Psoas muscle (tissue), 8 donors: ENCODE measurements around the gene MECR. TPM values are rescaled to one million over a fixed set of nuclear protein-coding genes. Genes with fewer than 3 reads are reported as not detected.
A peak's percentile ranks its signal among the peaks of the same experiment; 100 is the strongest.

Experiments
- ATAC-seq, 4 donors: fragments of 200-7000 bp; cut with Tn5 transposase; one replicate each; pipeline ENCODE4 v1.9.1; 2020; ENCODE audit warnings: moderate library complexity in 3 of 4, mild to moderate bottlenecking in 2 of 4
- DNase-seq, 2 donors: peaks; one replicate each; pipeline ENCODE4 v3.0.0-alpha.2; 2020
- H3K27ac ChIP-seq: fragments of 200-600 bp; one replicate; pipeline ENCODE4 v1.8.0; 2022
- H3K27me3 ChIP-seq, 3 donors: fragments of 200-600 bp in 1 of 3; one replicate each; pipeline versions ENCODE4 v1.6.1 to v1.8.0; 2013 to 2022; ENCODE audit warnings: low read length in 2 of 3, mild to moderate bottlenecking in 2 of 3, moderate library complexity in 1 of 3; ENCODE audit not compliant: insufficient read depth in 3 of 3
- H3K36me3 ChIP-seq, 2 donors: fragments of 200-600 bp in 1 of 2; one replicate each; pipeline versions ENCODE4 v1.6.1 to v1.8.0; 2013 to 2022; ENCODE audit warnings: low read depth in 1 of 2, mild to moderate bottlenecking in 1 of 2, moderate library complexity in 1 of 2; ENCODE audit not compliant: insufficient read depth in 1 of 2
- H3K4me1 ChIP-seq: fragments of 200-600 bp; one replicate; pipeline ENCODE4 v1.8.0; 2022
- H3K4me3 ChIP-seq: fragments of 200-600 bp; one replicate; pipeline ENCODE4 v1.8.0; 2022; ENCODE audit warnings: mild to moderate bottlenecking
- H3K9me3 ChIP-seq: fragments of 200-600 bp; one replicate; pipeline ENCODE4 v1.8.0; 2022
- WGBS, 3 donors: extraction: QIAGEN DNeasy Blood & Tissue Kit; methylation state at CpG; one replicate each; pipeline versions ENCODE4 v1.1.6 to v1.1.7; 2013; 5-methylcytosine and 5-hydroxymethylcytosine counted together
- intact Hi-C, 2 donors: fragments of 100-400 bp; cut with DNase I; formaldehyde crosslinking; loops; one replicate each; pipeline versions ENCODE4 v1.11.0 to v1.14.2; 2022
- polyA plus RNA-seq, 3 donors: library from polyadenylated mRNA; stranded (reverse); fragments of 200-250 nt; gene quantifications; one replicate each; pipeline ENCODE4 v1.2.3, GENCODE V29; 2013
- total RNA-seq, 4 donors: library from RNA; stranded (reverse); fragmentation: NEBNext Ultra II Directional in 2 of 4; extraction: Animal tissue kit (Norgen Biotek cat#: 25700) in 2 of 4; gene quantifications; one replicate each; pipeline versions ENCODE4 v1.2.1 to v1.2.4, GENCODE V29; 2021 to 2023
- TF ChIP-seq, protein P1 (sequence below): fragments of 200-600 bp; IDR thresholded peaks from one replicate; pipeline ENCODE4 v1.8.0; 2022; ENCODE audit warnings: antibody characterized with exemption
- donor health status: healthy with polysubstance abuse.
- donor health status: DM: no; HTN: no; CAD: no; lungs with moderate emphysema.
- donor health status: Bipolar disorder and iron deficiency.
- donor health status: healthy.
- donor health status: DM: yes; HTN: yes; CAD: no.
- donor health status: DM: no; HTN: no; CAD: no.
- donor health status: DM: no; HTN: no; CAD: no.
- donor health status: DM: yes; HTN: yes; CAD: no.

The MECR gene
- total and polyA plus RNA-seq, 7 donors = 22.7 to 42.6 (median 36.8) TPM

DNA sequence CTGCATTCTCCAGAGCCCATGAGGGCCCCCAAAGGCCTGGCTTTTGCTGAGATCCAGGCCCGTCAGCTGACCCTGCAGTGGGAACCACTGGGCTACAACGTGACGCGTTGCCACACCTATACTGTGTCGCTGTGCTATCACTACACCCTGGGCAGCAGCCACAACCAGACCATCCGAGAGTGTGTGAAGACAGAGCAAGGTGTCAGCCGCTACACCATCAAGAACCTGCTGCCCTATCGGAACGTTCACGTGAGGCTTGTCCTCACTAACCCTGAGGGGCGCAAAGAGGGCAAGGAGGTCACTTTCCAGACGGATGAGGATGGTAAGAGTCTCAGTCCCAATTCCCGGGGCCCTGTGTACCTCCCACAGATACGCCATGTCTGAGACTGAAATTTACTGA lies 44.7 kb upstream of the MECR start:
- Histone ChIP-seq H3K27ac (no peak overlapping the region), H3K4me1 (no peaks in the 10 kb centered on the region), H3K9me3 (no peaks in the 10 kb centered on the region), H3K36me3 (peaks cover 0 to 44% of the 10 kb centered on the region in 2 donors), H3K4me3 (no peak overlapping the region), H3K27me3 (no peaks in the 10 kb centered on the region)
- intact Hi-C loops = no loop called here
- no peak for DNase-seq
- TF ChIP-seq, protein P1, sequence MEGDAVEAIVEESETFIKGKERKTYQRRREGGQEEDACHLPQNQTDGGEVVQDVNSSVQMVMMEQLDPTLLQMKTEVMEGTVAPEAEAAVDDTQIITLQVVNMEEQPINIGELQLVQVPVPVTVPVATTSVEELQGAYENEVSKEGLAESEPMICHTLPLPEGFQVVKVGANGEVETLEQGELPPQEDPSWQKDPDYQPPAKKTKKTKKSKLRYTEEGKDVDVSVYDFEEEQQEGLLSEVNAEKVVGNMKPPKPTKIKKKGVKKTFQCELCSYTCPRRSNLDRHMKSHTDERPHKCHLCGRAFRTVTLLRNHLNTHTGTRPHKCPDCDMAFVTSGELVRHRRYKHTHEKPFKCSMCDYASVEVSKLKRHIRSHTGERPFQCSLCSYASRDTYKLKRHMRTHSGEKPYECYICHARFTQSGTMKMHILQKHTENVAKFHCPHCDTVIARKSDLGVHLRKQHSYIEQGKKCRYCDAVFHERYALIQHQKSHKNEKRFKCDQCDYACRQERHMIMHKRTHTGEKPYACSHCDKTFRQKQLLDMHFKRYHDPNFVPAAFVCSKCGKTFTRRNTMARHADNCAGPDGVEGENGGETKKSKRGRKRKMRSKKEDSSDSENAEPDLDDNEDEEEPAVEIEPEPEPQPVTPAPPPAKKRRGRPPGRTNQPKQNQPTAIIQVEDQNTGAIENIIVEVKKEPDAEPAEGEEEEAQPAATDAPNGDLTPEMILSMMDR = no peak
- WGBS, 3 donors = 87 to 93% (median 90%) methylated on average over 14 of the region's 14 CpGs
- ATAC-seq = no peak

DNA sequence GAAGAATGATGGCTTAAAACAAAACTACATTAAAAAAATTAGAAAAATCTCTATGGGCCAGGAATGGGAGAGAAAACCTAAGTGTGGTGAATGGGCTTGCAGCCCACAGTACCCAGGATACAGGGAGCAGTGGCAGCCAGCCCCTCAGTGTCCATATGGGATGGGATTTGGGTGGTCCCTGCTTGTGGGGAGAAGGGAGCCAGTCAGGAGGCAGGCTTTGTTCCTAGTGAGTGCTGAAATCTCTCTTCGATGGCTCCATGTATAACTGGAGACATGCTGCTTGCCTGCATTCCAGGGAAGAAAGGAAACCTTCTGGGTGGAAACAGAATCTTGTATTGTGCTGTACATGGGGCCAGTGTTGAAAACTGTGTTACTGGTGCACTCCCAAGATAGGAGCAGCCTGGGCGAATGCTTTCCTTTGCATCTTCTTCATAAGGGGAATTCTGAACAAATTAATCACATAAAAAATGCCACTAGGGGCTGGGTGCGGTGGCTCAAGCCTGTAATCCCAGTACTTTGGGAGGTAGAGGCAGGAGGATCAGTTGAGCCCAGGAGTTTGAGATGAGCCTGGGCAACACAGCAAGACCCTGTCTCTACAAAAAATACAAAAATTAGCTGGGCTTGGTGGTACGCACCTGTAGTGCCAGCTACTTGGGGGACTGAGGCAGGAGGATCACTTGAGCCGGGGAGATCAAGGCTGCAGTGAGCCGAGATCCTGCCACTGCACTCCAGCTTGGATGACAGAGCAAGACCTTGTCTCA lies 41.6 kb upstream of the MECR start:
- intact Hi-C loops = no loop called here
- H3K27me3 ChIP-seq = no peaks in the 10 kb centered on the region
- WGBS, 3 donors = 76 to 83% (median 83%) methylated on average over 6 of the region's 6 CpGs
- TF ChIP-seq, protein P1 = no peak
- no peaks in the 10 kb centered on the region for H3K9me3 ChIP-seq
- H3K36me3 ChIP-seq = peaks cover 0 to 24% of the 10 kb centered on the region in 2 donors
- H3K4me1 ChIP-seq = no peaks in the 10 kb centered on the region
- ATAC-seq = no peak
- no peak overlapping the region for H3K4me3 ChIP-seq
- no peak for DNase-seq
- H3K27ac ChIP-seq = no peak overlapping the region

DNA sequence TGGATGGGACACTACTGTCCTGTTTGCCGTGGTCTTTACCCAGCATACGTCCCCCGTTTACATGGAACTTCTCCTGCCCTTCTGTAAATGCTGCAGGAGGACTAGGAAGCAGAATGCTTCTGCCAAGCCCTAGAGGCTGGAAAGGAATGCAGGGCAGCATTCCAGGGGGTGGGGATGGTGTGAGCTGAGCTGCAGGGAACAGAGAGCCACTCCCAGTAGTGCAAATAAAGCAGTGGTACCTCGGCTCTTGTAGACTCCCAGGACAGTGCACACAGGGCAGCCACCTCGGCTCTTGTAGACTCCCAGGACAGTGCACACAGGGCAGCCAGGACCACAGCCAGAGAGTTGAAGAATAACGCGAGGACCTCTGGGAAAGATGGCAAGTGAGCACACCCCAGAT lies 41.0 kb upstream of the MECR start:
- WGBS, 3 donors = 14 to 19% (median 17%) methylated on average over 7 of the region's 7 CpGs
- H3K27ac ChIP-seq = no peak overlapping the region
- TF ChIP-seq, protein P1 = no peak
- no peak overlapping the region for H3K4me3 ChIP-seq
- no peaks in the 10 kb centered on the region for H3K9me3 ChIP-seq
- H3K36me3 ChIP-seq = peaks cover 0 to 19% of the 10 kb centered on the region in 2 donors
- peak in 1 of 2 donors; percentile 53 for DNase-seq
- H3K27me3 ChIP-seq = no peaks in the 10 kb centered on the region
- intact Hi-C loops = no loop called here
- H3K4me1 ChIP-seq = no peaks in the 10 kb centered on the region
- peak in 3 of 4 donors; percentile 57 to 72 (median 64) for ATAC-seq

DNA sequence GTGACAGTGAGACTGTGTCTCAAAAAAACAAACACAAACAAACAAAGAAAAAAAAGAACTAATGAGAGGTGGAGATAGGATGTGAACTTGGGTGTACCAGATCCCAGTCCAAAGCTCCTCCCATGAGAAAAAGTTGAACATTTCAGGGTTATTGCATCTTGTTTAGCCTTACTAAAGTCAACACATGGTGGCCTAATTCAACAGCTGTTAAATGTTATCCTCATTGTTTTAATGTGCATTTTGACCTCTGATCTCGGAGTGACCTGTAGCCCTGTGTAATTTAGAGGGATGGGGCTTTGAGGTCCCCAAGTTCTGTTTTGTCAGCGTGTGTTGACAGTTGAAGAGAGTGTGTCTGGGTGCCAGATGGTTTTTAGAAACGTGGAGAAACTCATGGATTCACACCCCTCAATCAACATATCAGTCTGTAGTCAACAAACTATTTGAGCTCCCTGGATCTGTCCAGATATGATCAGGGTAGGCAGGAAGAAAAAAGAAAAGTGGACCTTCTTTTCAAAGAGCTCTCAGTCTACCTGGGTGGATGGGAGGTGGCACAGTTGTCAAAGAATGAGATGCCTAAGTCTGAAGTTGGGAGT lies 40.3 kb upstream of the MECR start:
- WGBS, 3 donors = 38 to 51% (median 48%) methylated on average over 3 of the region's 3 CpGs
- intact Hi-C loops = no loop called here
- no peak for ATAC-seq

More for the DNA sequence above, 40.3 kb upstream of the MECR start:
- no peak for DNase-seq
- Histone ChIP-seq H3K4me1 (no peaks in the 10 kb centered on the region), H3K9me3 (no peaks in the 10 kb centered on the region), H3K27ac (no peak overlapping the region), H3K4me3 (no peak overlapping the region), H3K27me3 (no peaks in the 10 kb centered on the region), H3K36me3 (peaks cover 0 to 12% of the 10 kb centered on the region in 2 donors)
- TF ChIP-seq, protein P1 = no peak
